ENCODE data around the gene MATK. TPM values are rescaled to one million over a fixed set of nuclear protein-coding genes. Genes with fewer than 3 reads are reported as not detected.

MATK gene
- total RNA-seq, 1 experiment from 2014 or later: 0.29 TPM

- H3K4me1 ChIP-seq: no peaks in the 10 kb centered on the region
- ChIA-PET CTCF (interaction anchor here (0.6 kb wide), 1 partner anchor 1802 kb away, joined by 3 read pairs; no protein-coding TSS in a partner anchor), POLR2A (interaction anchor here (0.6 kb wide), 1 partner anchor 13 kb away, joined by 4 read pairs; no protein-coding TSS in a partner anchor)
- DNase-seq: no peak
- H3K27me3 ChIP-seq (replicated peaks; ENCODE audit: control insufficient read depth, insufficient read depth, low read length): no peaks in the 10 kb centered on the region
- BruUV-seq (replicated peaks): no TSS peak
- TF ChIP-seq CTCF (IDR thresholded peaks at IDR 0.05; ENCODE audit: insufficient read depth in 1 of 2, low read depth in 1 of 2, low read length in 1 of 2, severe bottlenecking in 1 of 2, unreplicated experiment in 1 of 2): no peak
- no peak overlapping the region for H3K4me3 Mint-ChIP-seq (ENCODE audit: unreplicated experiment)
- intact Hi-C loops (cut with micrococcal nuclease; ENCODE audit: unreplicated experiment): no loop called here
- H3K4me3 ChIP-seq (ENCODE audit: low read depth, low read length): no peak overlapping the region
- H3K4me1 Mint-ChIP-seq (ENCODE audit: low read depth, unreplicated experiment): no peaks in the 10 kb centered on the region
- peaks cover 40% of the 10 kb centered on the region for H3K36me3 Mint-ChIP-seq (ENCODE audit: insufficient read depth, unreplicated experiment)
- H3K27me3 Mint-ChIP-seq (ENCODE audit: insufficient read depth, unreplicated experiment): no peaks in the 10 kb centered on the region
- H3K9me3 ChIP-seq: no peaks in the 10 kb centered on the region
- H3K27ac Mint-ChIP-seq (ENCODE audit: unreplicated experiment): no peak overlapping the region
- H3K36me3 ChIP-seq (ENCODE audit: control insufficient read depth, insufficient read depth, low read length): peaks cover 6% of the 10 kb centered on the region
- no peaks in the 10 kb centered on the region for H3K9me3 Mint-ChIP-seq (ENCODE audit: unreplicated experiment)
These were observed 54.1 kb downstream of the MATK start for GRCh38 chr19:3732108-3732507.

GRCh38 chr19:3730457-3730958 lies 55.7 kb downstream of the MATK start:
- CTCF ChIA-PET: no interaction called here
- intact Hi-C loops (cut with micrococcal nuclease; ENCODE audit: unreplicated experiment): no loop called here

More at GRCh38 chr19:3730457-3730958, 55.7 kb downstream of the MATK start:
- Mint-ChIP-seq H3K4me3 (ENCODE audit: unreplicated experiment) (no peak overlapping the region), H3K36me3 (ENCODE audit: insufficient read depth, unreplicated experiment) (peaks cover 40% of the 10 kb centered on the region), H3K27ac (ENCODE audit: unreplicated experiment) (no peak overlapping the region), H3K4me1 (ENCODE audit: low read depth, unreplicated experiment) (no peaks in the 10 kb centered on the region), H3K9me3 (ENCODE audit: unreplicated experiment) (no peaks in the 10 kb centered on the region), H3K27me3 (ENCODE audit: insufficient read depth, unreplicated experiment) (no peaks in the 10 kb centered on the region)
- H3K27me3 ChIP-seq (replicated peaks; ENCODE audit: control insufficient read depth, insufficient read depth, low read length): no peaks in the 10 kb centered on the region
- no peak for TF ChIP-seq CTCF (IDR thresholded peaks at IDR 0.05; ENCODE audit: insufficient read depth in 1 of 2, low read depth in 1 of 2, low read length in 1 of 2, severe bottlenecking in 1 of 2, unreplicated experiment in 1 of 2)
- no peak overlapping the region for H3K4me3 ChIP-seq (ENCODE audit: low read depth, low read length)
- DNase-seq: no peak
- no peaks in the 10 kb centered on the region for H3K9me3 ChIP-seq
- POLR2A ChIA-PET: no interaction called here
- peaks cover 4% of the 10 kb centered on the region; the same call in 1 of the 2 replicates for H3K36me3 ChIP-seq (ENCODE audit: control insufficient read depth, insufficient read depth, low read length)
- H3K4me1 ChIP-seq: no peaks in the 10 kb centered on the region
- BruUV-seq (replicated peaks): no TSS peak

Other genes starting within 250 kb of the MATK start
- 1.5 and 1.9 TPM in 2 replicates for gene TEKTIP1, start 247.2 kb downstream of the MATK start, total RNA-seq (2022)
- gene MFSD12, start 228.8 kb downstream of the MATK start, total RNA-seq (2022): 60.6 and 61.7 TPM in 2 replicates
- 33.9 and 34.5 TPM in 2 replicates for gene HMG20B, start 213.4 kb downstream of the MATK start, total RNA-seq (2022)
- not detected in 2 replicates for gene GIPC3, start 200.9 kb downstream of the MATK start, total RNA-seq (2022)
- gene TBXA2R, start 179.5 kb downstream of the MATK start, total RNA-seq (2022): 0.11 TPM in 1 of 2 replicates, not detected in the other
- gene CACTIN, start 159.6 kb downstream of the MATK start, total RNA-seq (2022): 32.2 and 33.9 TPM in 2 replicates
- 24.5 and 27.0 TPM in 2 replicates for gene PIP5K1C, start 85.9 kb downstream of the MATK start, total RNA-seq (2022)
- gene TJP3, start 78.0 kb downstream of the MATK start, total RNA-seq (2022): 79.3 and 83.6 TPM in 2 replicates
- 22.1 and 23.5 TPM in 2 replicates for gene APBA3, start 24.7 kb downstream of the MATK start, total RNA-seq (2022)
- gene MRPL54, start 23.7 kb downstream of the MATK start, total RNA-seq (2022): 46.4 and 54.5 TPM in 2 replicates
- gene RAX2, start 14.2 kb downstream of the MATK start, total RNA-seq (2022): not detected in 2 replicates
- not detected in 2 replicates for gene ZFR2, start 82.7 kb upstream of the MATK start, total RNA-seq (2022)
- not detected in 2 replicates for gene ATCAY, start 94.3 kb upstream of the MATK start, total RNA-seq (2022)
- gene NMRK2, start 146.7 kb upstream of the MATK start, total RNA-seq (2022): not detected in 2 replicates
- 58.6 and 66.4 TPM in 2 replicates for gene DAPK3, start 184.7 kb upstream of the MATK start, total RNA-seq (2022)
- 2,154 and 2,157 TPM in 2 replicates for gene EEF2, start 199.1 kb upstream of the MATK start, total RNA-seq (2022)
- 43.3 and 45.7 TPM in 2 replicates for gene PIAS4, start 221.4 kb upstream of the MATK start, total RNA-seq (2022)